SK-N-SH treated with all-trans-retinoic acid at 6 μM for 48 hours (cell line): ENCODE measurements around the gene MUC5AC.
"Not testable (repeated sequence)": the region's sequence is repeated elsewhere in the genome, so short reads cannot be mapped to it uniquely, and the experiment has no call there.

Experiments used
- ATAC-seq: fragments of 200-7000 bp; cut with Tn5 transposase; 3 replicates; pipeline ENCODE4 v1.9.1; 2020; ENCODE audit warnings: mild to moderate bottlenecking, moderate library complexity
- ARNTL ChIP-seq: fragments of 450-650 bp; formaldehyde crosslinking; IDR thresholded peaks from 2 replicates; pipeline ENCODE4 v1.5.0; 2020; ENCODE audit warnings: low read depth, mild to moderate bottlenecking, moderate library complexity, borderline replicate concordance
- BACH2 ChIP-seq: fragments of 250-450 bp; sonication (Bioruptor Pico); IDR thresholded peaks from 2 replicates; pipeline ENCODE4 v1.9.0; 2021; ENCODE audit warnings: mild to moderate bottlenecking, borderline replicate concordance
- CSDC2 ChIP-seq: fragments of 250-450 bp; sonication (Bioruptor Pico); IDR thresholded peaks from 2 replicates; pipeline ENCODE4 v1.5.0; 2020; ENCODE audit warnings: mild to moderate bottlenecking, moderate library complexity
- ESRRG ChIP-seq: fragments of 250-450 bp; sonication (Bioruptor Pico); IDR thresholded peaks from 2 replicates; pipeline ENCODE4 v1.6.1; 2021; ENCODE audit warnings: mild to moderate bottlenecking
- ISL1 ChIP-seq: fragments of 250-450 bp; sonication (Bioruptor Pico); IDR thresholded peaks from 2 replicates; pipeline ENCODE4 v2.1.2; 2022; ENCODE audit warnings: mild to moderate bottlenecking, moderate library complexity
- OSR1 ChIP-seq: fragments of 250-450 bp; sonication (Bioruptor Pico); IDR thresholded peaks from 2 replicates; pipeline ENCODE4 v1.8.0; 2022; ENCODE audit warnings: moderate library complexity, mild to moderate bottlenecking, inconsistent platforms
- PPARA ChIP-seq: fragments of 250-450 bp; sonication (Bioruptor Pico); IDR thresholded peaks from 2 replicates; pipeline ENCODE4 v1.5.0; 2020; ENCODE audit warnings: mild to moderate bottlenecking, borderline replicate concordance
- RARB ChIP-seq: fragments of 250-450 bp; sonication (Bioruptor Pico); IDR thresholded peaks from 2 replicates; pipeline ENCODE4 v1.8.0; 2021; ENCODE audit warnings: mild to moderate bottlenecking, moderate library complexity
- SNAI2 ChIP-seq: fragments of 250-450 bp; sonication (Bioruptor Pico); IDR thresholded peaks from 2 replicates; pipeline ENCODE4 v1.5.0; 2020; ENCODE audit warnings: mild to moderate bottlenecking, moderate library complexity
- TCF4 ChIP-seq: fragments of 250-450 bp; sonication (Bioruptor Pico); IDR thresholded peaks from 2 replicates; pipeline ENCODE4 v1.8.0; 2021; ENCODE audit warnings: mild to moderate bottlenecking, moderate library complexity, borderline replicate concordance
- TOX ChIP-seq: fragments of 250-450 bp; sonication (Bioruptor Pico); IDR thresholded peaks from 2 replicates; pipeline ENCODE4 v1.8.0; 2021; ENCODE audit warnings: mild to moderate bottlenecking, moderate library complexity, borderline replicate concordance
- ZC3H10 ChIP-seq: fragments of 250-450 bp; sonication (Bioruptor Pico); IDR thresholded peaks from 2 replicates; pipeline ENCODE4 v1.5.1; 2021; ENCODE audit warnings: mild to moderate bottlenecking, moderate library complexity
- ZFP3 ChIP-seq: fragments of 250-450 bp; sonication (Bioruptor Pico); IDR thresholded peaks from 2 replicates; pipeline ENCODE4 v1.5.0; 2020; ENCODE audit warnings: mild to moderate bottlenecking, moderate library complexity
- ZFP30 ChIP-seq: fragments of 450-650 bp; formaldehyde crosslinking; IDR thresholded peaks from 2 replicates; pipeline ENCODE4 v1.5.0; 2022; ENCODE audit warnings: mild to moderate bottlenecking, moderate library complexity
- ZNF565 ChIP-seq: fragments of 450-650 bp; formaldehyde crosslinking; conservative IDR thresholded peaks from 2 replicates; pipeline ENCODE4 v1.5.0; 2020; ENCODE audit warnings: low read depth, mild to moderate bottlenecking, moderate library complexity
- ZNF70 ChIP-seq: fragments of 450-650 bp; formaldehyde crosslinking; IDR thresholded peaks from 2 replicates; pipeline ENCODE4 v1.5.0; 2020; ENCODE audit warnings: mild to moderate bottlenecking, moderate library complexity
- ZNF8 ChIP-seq: fragments of 450-650 bp; formaldehyde crosslinking; IDR thresholded peaks from 2 replicates; pipeline ENCODE4 v1.5.0; 2020; ENCODE audit warnings: mild to moderate bottlenecking, moderate library complexity
- TF ChIP-seq, protein P1 (sequence below): fragments of 250-450 bp; sonication (Bioruptor Pico); IDR thresholded peaks from 2 replicates; pipeline ENCODE4 v1.5.1; 2021; ENCODE audit warnings: mild to moderate bottlenecking, moderate library complexity
- TF ChIP-seq, protein P2 (sequence below): fragments of 250-450 bp; sonication (Bioruptor Pico); IDR thresholded peaks from 2 replicates; pipeline ENCODE4 v1.5.0; 2020; ENCODE audit warnings: mild to moderate bottlenecking, moderate library complexity
- TF ChIP-seq, protein P3 (sequence below): fragments of 250-450 bp; sonication (Bioruptor Pico); IDR thresholded peaks from 2 replicates; pipeline ENCODE4 v1.5.1; 2020; ENCODE audit warnings: low read depth, mild to moderate bottlenecking, moderate library complexity
- TF ChIP-seq, protein P4 (sequence below): fragments of 250-450 bp; sonication (Bioruptor Pico); IDR thresholded peaks from 2 replicates; pipeline ENCODE4 v1.8.0; 2020; ENCODE audit warnings: mild to moderate bottlenecking, moderate library complexity, borderline replicate concordance

Gene MUC5AC

DNA sequence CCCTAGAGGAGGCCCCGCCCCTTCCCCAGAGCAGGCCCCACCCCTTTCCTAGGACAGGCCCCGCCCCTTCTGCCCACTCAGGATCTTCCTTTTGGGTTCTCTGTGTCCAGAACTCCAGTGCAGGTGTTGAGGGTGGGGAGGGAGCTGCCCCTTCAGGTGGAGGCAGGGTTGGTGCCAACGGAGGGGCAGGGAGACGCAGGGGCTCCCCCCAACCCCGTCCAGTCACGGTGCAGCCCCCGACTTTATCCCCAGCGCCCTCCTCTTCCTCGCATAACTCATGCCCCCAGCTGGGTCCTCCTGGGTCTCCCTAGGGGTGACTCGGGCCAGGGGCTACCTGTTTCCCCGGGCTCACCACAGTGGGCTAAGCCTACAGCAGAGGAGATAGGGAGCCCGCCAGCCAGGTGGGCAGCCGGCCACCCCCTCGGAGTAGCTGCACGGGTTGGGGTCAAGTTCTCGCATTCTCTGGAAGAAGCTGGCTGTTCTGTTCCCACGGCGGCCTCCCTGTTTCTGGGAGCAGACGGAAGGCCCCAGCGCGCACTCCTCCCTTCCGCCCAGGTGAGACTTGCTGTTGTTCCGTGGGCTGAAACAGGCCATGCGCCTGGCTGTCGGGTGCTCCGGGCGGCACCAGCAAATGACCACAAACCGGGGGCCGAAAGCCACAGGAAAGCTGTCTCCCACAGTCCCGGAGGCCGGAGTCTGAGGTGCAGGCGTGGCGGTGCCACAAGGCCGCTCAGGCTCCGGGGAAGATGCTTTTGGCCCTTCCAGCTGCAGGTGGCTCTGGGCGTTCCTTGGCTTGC is 44.1 kb upstream of the MUC5AC start (continued):
- TF ChIP-seq TCF4 (CRISPR knock-in tag) (no peak), ZNF565 (CRISPR knock-in tag) (no peak), TOX (CRISPR knock-in tag) (no peak), ZNF70 (no peak), ZFP3 (CRISPR knock-in tag) (no peak), OSR1 (no peak), CSDC2 (CRISPR knock-in tag) (no peak)
- TF ChIP-seq, all 23 proteins: peak for 0

DNA sequence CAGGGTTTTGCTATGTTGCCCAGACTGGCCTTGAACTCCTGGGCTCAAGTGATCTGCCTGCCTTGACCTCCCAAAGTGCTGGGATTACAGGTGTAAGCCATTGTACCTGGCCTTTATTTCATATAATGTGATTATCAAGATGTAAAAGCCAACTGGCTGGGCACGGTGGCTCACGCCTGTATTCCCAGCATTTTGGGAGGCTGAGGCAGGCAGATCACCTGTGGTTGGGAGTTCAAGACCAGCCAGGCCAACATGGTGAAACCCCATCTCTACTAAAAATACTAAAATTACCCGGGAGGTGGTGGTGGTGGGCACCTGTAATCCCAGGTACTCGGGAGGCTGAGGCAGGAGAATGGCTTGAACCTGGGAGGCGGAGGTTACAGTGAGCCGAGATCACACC is 42.5 kb upstream of the MUC5AC start:
- not testable (repeated sequence) for ATAC-seq

DNA sequence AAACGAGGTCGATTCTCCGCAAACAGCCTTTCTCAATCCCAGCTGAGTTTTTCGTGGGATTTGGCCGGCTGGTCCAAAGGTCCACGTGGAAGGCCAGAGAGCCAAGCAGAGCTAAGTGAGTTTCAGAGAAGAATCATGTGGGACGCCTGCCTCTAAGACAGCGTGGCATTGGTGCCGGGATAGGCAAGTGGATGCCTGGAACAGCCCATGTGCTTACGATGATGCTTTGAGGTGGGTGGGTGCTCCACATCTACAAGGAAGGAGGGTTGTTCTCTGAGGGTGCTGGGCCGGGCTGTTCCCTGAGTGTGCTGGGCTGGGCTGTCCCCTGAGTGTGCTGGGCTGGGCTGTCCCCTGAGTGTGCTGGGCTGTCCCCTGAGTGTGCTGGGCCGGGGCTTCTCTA is 41.6 kb upstream of the MUC5AC start:
- no peak for ATAC-seq
- TF ChIP-seq RARB (CRISPR knock-in tag) (no peak), OSR1 (no peak), TCF4 (CRISPR knock-in tag) (no peak), ZC3H10 (CRISPR knock-in tag) (no peak), CSDC2 (CRISPR knock-in tag) (no peak), BACH2 (CRISPR knock-in tag) (no peak), ARNTL (CRISPR knock-in tag) (no peak), SNAI2 (no peak), TOX (CRISPR knock-in tag) (no peak), ISL1 (CRISPR knock-in tag) (no peak), ZNF70 (no peak), PPARA (CRISPR knock-in tag) (no peak), ESRRG (CRISPR knock-in tag) (no peak), ZNF565 (CRISPR knock-in tag) (no peak)
- TF ChIP-seq, protein P1, sequence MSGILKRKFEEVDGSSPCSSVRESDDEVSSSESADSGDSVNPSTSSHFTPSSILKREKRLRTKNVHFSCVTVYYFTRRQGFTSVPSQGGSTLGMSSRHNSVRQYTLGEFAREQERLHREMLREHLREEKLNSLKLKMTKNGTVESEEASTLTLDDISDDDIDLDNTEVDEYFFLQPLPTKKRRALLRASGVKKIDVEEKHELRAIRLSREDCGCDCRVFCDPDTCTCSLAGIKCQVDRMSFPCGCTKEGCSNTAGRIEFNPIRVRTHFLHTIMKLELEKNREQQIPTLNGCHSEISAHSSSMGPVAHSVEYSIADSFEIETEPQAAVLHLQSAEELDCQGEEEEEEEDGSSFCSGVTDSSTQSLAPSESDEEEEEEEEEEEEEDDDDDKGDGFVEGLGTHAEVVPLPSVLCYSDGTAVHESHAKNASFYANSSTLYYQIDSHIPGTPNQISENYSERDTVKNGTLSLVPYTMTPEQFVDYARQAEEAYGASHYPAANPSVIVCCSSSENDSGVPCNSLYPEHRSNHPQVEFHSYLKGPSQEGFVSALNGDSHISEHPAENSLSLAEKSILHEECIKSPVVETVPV (CRISPR knock-in tag) = no peak
- TF ChIP-seq, protein P2, sequence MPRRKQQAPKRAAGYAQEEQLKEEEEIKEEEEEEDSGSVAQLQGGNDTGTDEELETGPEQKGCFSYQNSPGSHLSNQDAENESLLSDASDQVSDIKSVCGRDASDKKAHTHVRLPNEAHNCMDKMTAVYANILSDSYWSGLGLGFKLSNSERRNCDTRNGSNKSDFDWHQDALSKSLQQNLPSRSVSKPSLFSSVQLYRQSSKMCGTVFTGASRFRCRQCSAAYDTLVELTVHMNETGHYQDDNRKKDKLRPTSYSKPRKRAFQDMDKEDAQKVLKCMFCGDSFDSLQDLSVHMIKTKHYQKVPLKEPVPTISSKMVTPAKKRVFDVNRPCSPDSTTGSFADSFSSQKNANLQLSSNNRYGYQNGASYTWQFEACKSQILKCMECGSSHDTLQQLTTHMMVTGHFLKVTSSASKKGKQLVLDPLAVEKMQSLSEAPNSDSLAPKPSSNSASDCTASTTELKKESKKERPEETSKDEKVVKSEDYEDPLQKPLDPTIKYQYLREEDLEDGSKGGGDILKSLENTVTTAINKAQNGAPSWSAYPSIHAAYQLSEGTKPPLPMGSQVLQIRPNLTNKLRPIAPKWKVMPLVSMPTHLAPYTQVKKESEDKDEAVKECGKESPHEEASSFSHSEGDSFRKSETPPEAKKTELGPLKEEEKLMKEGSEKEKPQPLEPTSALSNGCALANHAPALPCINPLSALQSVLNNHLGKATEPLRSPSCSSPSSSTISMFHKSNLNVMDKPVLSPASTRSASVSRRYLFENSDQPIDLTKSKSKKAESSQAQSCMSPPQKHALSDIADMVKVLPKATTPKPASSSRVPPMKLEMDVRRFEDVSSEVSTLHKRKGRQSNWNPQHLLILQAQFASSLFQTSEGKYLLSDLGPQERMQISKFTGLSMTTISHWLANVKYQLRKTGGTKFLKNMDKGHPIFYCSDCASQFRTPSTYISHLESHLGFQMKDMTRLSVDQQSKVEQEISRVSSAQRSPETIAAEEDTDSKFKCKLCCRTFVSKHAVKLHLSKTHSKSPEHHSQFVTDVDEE (CRISPR knock-in tag) = no peak
- TF ChIP-seq, protein P3, sequence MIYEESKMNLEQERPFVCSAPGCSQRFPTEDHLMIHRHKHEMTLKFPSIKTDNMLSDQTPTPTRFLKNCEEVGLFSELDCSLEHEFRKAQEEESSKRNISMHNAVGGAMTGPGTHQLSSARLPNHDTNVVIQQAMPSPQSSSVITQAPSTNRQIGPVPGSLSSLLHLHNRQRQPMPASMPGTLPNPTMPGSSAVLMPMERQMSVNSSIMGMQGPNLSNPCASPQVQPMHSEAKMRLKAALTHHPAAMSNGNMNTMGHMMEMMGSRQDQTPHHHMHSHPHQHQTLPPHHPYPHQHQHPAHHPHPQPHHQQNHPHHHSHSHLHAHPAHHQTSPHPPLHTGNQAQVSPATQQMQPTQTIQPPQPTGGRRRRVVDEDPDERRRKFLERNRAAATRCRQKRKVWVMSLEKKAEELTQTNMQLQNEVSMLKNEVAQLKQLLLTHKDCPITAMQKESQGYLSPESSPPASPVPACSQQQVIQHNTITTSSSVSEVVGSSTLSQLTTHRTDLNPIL = no peak
- TF ChIP-seq, protein P4, sequence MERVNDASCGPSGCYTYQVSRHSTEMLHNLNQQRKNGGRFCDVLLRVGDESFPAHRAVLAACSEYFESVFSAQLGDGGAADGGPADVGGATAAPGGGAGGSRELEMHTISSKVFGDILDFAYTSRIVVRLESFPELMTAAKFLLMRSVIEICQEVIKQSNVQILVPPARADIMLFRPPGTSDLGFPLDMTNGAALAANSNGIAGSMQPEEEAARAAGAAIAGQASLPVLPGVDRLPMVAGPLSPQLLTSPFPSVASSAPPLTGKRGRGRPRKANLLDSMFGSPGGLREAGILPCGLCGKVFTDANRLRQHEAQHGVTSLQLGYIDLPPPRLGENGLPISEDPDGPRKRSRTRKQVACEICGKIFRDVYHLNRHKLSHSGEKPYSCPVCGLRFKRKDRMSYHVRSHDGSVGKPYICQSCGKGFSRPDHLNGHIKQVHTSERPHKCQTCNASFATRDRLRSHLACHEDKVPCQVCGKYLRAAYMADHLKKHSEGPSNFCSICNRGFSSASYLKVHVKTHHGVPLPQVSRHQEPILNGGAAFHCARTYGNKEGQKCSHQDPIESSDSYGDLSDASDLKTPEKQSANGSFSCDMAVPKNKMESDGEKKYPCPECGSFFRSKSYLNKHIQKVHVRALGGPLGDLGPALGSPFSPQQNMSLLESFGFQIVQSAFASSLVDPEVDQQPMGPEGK (CRISPR knock-in tag) = no peak

DNA sequence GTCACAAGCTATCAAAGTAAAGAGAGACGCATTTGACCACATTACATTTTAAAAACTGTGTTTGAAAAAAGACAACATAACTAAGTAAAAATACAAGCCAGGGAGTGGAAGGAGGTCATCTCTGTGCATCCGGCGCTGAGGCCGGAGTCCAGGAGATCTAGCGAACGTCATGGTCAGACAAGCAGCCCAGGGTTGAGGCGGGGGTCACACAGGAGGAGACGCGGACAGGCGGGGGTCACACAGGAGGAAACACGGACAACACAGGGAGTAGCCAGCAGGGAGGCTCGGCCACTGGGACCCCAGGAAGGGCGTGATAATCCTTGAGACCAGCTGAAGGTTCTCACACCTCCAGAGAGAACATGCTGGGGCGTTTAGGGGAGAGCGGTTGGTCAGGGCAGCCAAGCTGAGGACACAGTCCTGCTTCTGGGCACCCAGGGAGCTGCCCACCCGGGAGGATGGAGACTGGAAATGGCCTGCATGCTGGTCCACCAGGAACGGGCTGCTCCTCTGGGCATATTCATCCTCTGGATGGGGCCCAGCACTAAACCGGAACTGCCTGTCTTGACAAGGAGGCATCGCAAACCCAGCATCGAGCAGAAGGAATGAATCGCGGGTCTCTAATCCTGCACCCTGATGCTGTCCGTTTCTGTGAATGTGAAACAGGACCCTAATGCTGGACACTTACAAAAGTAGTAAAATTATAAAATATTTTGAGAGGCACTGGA is 40.9 kb upstream of the MUC5AC start:
- TF ChIP-seq ZFP3 (CRISPR knock-in tag) = no peak
- TF ChIP-seq ZNF565 (CRISPR knock-in tag) = no peak
- TF ChIP-seq ESRRG (CRISPR knock-in tag) = no peak
- no peak for TF ChIP-seq ARNTL (CRISPR knock-in tag)
- TF ChIP-seq, protein P1 (CRISPR knock-in tag) = no peak
- TF ChIP-seq OSR1 = no peak
- TF ChIP-seq PPARA (CRISPR knock-in tag) = no peak
- no peak for TF ChIP-seq ZFP30 (CRISPR knock-in tag)
- no peak for TF ChIP-seq ZNF8 (CRISPR knock-in tag)
- TF ChIP-seq TOX (CRISPR knock-in tag) = no peak
- no peak for TF ChIP-seq ZC3H10 (CRISPR knock-in tag)
- TF ChIP-seq, protein P2 (CRISPR knock-in tag) = no peak
- TF ChIP-seq SNAI2 = no peak
- TF ChIP-seq TCF4 (CRISPR knock-in tag) = no peak
- no peak for TF ChIP-seq ZNF70
- TF ChIP-seq, all 23 proteins: peak for 0
- ATAC-seq = no peak
